ENCODE results near the gene OR7G1. TPM values are rescaled to one million over a fixed set of nuclear protein-coding genes. Genes with fewer than 3 reads are reported as not detected.

OR7G1 gene, protein sequence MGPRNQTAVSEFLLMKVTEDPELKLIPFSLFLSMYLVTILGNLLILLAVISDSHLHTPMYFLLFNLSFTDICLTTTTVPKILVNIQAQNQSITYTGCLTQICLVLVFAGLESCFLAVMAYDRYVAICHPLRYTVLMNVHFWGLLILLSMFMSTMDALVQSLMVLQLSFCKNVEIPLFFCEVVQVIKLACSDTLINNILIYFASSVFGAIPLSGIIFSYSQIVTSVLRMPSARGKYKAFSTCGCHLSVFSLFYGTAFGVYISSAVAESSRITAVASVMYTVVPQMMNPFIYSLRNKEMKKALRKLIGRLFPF
- total RNA-seq: not detected

DNA sequence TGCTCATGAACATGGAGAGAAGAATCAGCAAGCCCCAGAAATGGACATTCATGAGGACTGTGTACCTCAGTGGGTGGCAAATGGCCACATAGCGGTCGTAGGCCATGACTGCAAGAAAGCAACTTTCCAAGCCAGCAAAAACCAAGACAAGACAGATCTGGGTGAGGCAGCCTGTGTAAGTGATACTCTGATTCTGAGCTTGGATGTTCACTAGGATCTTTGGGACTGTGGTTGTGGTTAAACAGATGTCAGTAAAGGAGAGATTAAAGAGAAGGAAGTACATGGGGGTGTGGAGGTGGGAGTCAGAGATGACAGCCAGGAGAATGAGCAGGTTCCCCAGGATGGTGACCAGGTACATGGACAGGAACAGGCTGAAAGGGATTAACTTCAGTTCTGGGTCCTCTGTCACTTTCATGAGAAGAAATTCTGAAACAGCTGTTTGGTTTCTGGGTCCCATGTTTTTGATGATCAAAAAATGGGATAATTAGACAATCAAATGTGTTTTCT is at the start of gene OR7G1:
Gene OR7G1, minus strand, starts transcription at position 457 of the 507 bp plus-strand sequence. Its CDS starts 0 bp downstream, at position 457.
- DNase-seq (ENCODE audit: low spot score in 2 of 2): no peak
- no peaks in the 10 kb centered on the region for H3K4me1 ChIP-seq
- no peak within 1 kb of the TSS for H3K4me3 ChIP-seq
- no peaks in the 10 kb centered on the region for H3K27me3 ChIP-seq
- no peak within 1 kb of the TSS for H3K27ac ChIP-seq
- TF ChIP-seq, protein P1, sequence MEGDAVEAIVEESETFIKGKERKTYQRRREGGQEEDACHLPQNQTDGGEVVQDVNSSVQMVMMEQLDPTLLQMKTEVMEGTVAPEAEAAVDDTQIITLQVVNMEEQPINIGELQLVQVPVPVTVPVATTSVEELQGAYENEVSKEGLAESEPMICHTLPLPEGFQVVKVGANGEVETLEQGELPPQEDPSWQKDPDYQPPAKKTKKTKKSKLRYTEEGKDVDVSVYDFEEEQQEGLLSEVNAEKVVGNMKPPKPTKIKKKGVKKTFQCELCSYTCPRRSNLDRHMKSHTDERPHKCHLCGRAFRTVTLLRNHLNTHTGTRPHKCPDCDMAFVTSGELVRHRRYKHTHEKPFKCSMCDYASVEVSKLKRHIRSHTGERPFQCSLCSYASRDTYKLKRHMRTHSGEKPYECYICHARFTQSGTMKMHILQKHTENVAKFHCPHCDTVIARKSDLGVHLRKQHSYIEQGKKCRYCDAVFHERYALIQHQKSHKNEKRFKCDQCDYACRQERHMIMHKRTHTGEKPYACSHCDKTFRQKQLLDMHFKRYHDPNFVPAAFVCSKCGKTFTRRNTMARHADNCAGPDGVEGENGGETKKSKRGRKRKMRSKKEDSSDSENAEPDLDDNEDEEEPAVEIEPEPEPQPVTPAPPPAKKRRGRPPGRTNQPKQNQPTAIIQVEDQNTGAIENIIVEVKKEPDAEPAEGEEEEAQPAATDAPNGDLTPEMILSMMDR (IDR thresholded peaks at IDR 0.05): no peak
- no peaks in the 10 kb centered on the region for H3K36me3 ChIP-seq
- intact Hi-C loops (cut with DNase I): no loop called here
- no peaks in the 10 kb centered on the region for H3K9me3 ChIP-seq

DNA sequence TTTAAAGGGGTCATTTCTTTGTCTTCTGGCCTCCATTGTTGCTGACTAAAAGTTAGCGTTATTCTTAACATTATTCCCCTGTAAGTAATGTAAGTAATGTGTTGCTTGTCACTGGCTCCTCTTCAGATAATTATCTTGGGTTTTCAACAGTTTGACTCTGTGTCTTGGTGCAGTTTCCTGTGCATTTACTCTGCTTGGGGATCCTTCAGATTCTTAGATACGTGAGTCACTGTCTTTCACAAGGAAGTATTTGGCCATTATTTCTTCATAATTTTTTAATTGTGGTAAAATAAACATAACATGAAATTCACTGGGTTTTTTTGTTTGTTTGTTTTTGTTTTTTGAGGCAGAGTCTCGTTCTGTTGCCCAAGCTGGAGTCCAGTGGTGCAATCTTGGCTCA is 49.7 kb upstream of the OR7G1 start:
- TF ChIP-seq, protein P1 (IDR thresholded peaks at IDR 0.05): no peak
- H3K36me3 ChIP-seq: peaks cover 48 to 66% of the 10 kb centered on the region in 2 donors

DNA sequence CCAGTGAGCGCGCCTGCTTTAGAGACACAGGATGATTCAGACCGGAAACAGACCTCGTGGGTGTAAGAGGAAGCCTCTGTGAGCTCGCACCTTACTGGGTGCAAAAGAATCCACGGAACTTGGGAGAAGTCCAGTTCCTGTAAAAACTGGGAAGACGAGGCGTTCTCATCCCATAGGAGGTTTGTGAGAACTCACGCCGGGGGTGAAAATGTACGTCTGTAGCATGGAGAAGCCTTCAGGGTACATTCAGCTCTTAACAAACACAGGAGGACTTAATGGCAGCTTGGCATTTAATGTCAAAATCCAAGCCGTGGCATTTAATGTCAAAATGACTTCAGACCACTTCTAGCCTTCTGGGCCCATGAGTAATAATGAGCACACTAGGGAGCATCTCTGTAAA is 45.9 kb upstream of the OR7G1 start:
- H3K27me3 ChIP-seq: no peaks in the 10 kb centered on the region
- H3K9me3 ChIP-seq: peaks cover 27 to 97% of the 10 kb centered on the region in 2 donors
- TF ChIP-seq, protein P1 (IDR thresholded peaks at IDR 0.05): no peak
- H3K27ac ChIP-seq: no peak overlapping the region
- intact Hi-C loops (cut with DNase I): no loop called here
- no peak for DNase-seq (ENCODE audit: low spot score in 2 of 2)
- peaks cover 82 to 100% of the 10 kb centered on the region in 2 donors for H3K36me3 ChIP-seq
- no peak overlapping the region for H3K4me3 ChIP-seq
- H3K4me1 ChIP-seq: no peaks in the 10 kb centered on the region

More for the DNA sequence above, 49.7 kb upstream of the OR7G1 start:
- Histone ChIP-seq H3K4me1 (no peaks in the 10 kb centered on the region), H3K9me3 (peaks cover 23 to 69% of the 10 kb centered on the region in 2 donors), H3K4me3 (no peak overlapping the region), H3K27ac (no peak overlapping the region), H3K27me3 (no peaks in the 10 kb centered on the region)
- DNase-seq (ENCODE audit: low spot score in 2 of 2): no peak
- intact Hi-C loops (cut with DNase I): no loop called here

DNA sequence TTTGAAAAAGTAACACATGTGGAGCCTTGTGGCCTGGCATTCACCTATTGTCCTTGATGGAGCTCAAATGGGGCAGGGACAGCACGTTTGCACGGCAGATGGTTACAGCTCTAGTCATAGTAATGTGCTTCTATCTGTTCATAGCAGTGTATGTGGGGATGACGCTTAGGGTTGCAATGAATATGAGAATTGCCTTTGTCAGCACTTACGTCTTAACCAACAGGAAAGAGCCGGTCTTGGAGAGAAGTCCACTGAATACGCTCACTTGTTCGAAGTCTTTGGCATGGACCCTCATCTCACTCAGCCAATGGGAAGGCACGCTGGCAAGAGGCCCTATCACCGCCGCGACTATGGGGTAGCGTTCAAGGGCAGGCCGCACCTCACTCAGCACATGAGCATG is 44.3 kb upstream of the OR7G1 start:
- H3K27ac ChIP-seq: no peak overlapping the region
- intact Hi-C loops (cut with DNase I): no loop called here
- no peaks in the 10 kb centered on the region for H3K27me3 ChIP-seq
- peaks cover 39 to 93% of the 10 kb centered on the region in 2 donors for H3K9me3 ChIP-seq
- TF ChIP-seq, protein P1 (IDR thresholded peaks at IDR 0.05): no peak
- H3K36me3 ChIP-seq: peaks cover 90 to 100% of the 10 kb centered on the region in 2 donors
- H3K4me3 ChIP-seq: no peak overlapping the region
- H3K4me1 ChIP-seq: no peaks in the 10 kb centered on the region
- no peak for DNase-seq (ENCODE audit: low spot score in 2 of 2)

DNA sequence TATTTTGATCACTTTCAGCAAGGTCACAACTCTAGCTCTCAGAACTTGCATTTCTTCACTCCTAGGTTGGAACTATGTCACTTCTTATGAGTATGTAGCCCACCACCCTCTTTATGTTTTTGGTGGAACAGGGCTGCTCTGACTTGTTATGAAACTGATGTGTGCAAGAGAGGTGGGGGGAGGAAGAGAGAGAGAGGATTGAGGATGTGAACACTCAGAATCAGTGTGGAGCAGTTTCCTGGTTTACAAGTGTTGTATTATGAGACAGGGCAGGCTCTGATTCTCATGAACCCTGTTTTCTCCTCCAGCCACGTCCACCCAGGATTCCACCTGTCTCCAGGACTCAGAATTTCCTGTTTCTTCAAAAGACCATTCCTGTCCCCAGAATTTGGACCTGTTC is 40.7 kb upstream of the OR7G1 start:
- peaks cover 37 to 95% of the 10 kb centered on the region in 2 donors for H3K9me3 ChIP-seq
- H3K4me1 ChIP-seq: no peaks in the 10 kb centered on the region
- H3K27me3 ChIP-seq: no peaks in the 10 kb centered on the region
- TF ChIP-seq, protein P1 (IDR thresholded peaks at IDR 0.05): no peak
- no peak for DNase-seq (ENCODE audit: low spot score in 2 of 2)
- H3K27ac ChIP-seq: no peak overlapping the region
- intact Hi-C loops (cut with DNase I): no loop called here
- no peak overlapping the region for H3K4me3 ChIP-seq
- H3K36me3 ChIP-seq: peaks cover 70 to 99% of the 10 kb centered on the region in 2 donors
